GM12873 (cell line): ENCODE measurements around the gene SLX4IP.

Experiments
- TF ChIP-seq, protein P1 (sequence below): IDR thresholded peaks from 2 replicates; pipeline ENCODE4 v1.5.1; 2012; ENCODE audit warnings: low read depth, mild to moderate bottlenecking, moderate library complexity, low read length, control low read depth; ENCODE audit not compliant: insufficient read depth; ENCODE audit errors: missing control alignments

The SLX4IP gene

DNA sequence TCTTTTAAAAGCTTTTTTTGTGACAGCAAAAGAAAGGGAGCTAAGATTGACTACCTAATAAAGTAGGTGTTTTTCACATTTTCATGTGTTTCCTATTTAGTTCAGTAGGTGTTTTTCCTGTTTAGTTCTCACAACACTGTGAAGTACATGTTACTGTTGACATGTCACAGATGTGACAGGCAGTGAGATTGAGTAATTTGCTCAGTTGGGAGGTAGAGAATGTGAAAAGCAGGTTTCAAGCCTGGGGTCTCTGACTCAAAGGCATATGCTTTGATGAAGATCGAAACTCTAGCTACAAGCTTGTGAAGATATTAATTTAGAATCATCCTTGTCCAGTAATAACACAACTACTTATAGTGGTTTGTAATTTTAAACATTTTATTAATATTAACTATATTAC lies 43.1 kb downstream of the SLX4IP start:
- TF ChIP-seq, protein P1, sequence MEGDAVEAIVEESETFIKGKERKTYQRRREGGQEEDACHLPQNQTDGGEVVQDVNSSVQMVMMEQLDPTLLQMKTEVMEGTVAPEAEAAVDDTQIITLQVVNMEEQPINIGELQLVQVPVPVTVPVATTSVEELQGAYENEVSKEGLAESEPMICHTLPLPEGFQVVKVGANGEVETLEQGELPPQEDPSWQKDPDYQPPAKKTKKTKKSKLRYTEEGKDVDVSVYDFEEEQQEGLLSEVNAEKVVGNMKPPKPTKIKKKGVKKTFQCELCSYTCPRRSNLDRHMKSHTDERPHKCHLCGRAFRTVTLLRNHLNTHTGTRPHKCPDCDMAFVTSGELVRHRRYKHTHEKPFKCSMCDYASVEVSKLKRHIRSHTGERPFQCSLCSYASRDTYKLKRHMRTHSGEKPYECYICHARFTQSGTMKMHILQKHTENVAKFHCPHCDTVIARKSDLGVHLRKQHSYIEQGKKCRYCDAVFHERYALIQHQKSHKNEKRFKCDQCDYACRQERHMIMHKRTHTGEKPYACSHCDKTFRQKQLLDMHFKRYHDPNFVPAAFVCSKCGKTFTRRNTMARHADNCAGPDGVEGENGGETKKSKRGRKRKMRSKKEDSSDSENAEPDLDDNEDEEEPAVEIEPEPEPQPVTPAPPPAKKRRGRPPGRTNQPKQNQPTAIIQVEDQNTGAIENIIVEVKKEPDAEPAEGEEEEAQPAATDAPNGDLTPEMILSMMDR = no peak

DNA sequence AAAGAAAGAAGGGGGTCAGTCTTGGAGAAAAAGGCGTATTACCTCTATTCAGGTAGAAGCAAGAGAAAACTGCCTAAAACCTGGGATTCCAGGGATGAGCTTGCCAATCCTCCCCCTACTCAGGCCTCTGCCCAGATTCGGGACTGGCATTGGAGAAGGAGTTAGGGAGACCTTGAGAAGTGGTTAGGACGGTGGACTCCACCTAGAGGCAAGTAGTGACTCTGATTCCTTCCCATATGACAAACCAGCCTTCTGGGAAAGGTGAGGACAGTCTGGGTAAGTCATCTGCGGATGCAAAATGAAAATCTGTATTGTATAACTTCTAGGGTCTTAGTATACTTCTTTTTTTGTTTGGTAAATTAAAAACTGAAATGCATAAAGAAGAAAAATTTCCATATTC lies 43.8 kb downstream of the SLX4IP start:
- TF ChIP-seq, protein P1 = no peak

DNA sequence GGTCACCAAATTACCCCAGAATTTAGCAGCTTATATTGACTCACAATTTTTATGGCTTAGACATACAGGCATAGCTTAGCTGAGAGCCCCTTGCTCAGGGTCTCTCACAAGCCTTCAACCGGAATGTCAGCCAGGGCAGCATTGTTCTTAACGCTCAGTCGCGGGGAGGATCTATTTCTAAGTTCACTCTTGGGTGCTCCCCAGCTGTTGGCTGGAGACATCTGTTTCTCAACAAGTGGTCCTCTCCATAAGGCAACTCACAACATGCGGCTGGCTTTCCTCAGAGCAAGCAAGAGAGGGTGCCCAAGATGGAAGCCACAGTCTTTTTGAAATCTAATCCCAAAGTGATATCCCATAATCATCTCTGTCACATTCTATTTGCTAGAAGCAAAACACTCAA lies 46.6 kb downstream of the SLX4IP start:
- TF ChIP-seq, protein P1 = no peak

GRCh38 chr20:10483691-10484090 lies 48.6 kb downstream of the SLX4IP start:
- TF ChIP-seq, protein P1 = no peak

GRCh38 chr20:10487142-10488136 lies 52.3 kb downstream of the SLX4IP start:
- TF ChIP-seq, protein P1 = no peak

GRCh38 chr20:10488534-10488933 lies 53.4 kb downstream of the SLX4IP start:
- TF ChIP-seq, protein P1 = no peak

DNA sequence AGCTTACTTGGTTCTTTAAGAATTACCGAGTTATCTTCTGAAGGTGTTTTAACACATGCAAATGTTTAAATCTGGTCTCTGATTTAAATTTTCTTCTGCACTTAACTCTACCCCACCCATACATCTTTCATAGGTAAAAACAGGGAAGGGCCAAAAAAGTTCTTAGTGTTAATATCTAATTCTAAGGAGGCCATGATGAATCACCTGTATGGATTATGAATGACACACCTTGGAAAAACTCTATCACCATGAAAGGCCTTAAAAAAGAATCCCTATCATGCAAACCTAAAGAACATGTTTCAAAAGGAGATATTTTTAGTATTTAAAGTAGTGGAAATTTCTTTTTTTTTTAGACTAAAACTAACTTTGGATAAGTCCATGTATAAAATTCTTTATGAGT lies 54.7 kb downstream of the SLX4IP start:
- TF ChIP-seq, protein P1 = no peak
